Stimulated activated effector memory CD8-positive, alpha-beta T cell treated with anti-CD3 and anti-CD28 coated beads, Interleukin-12 subunit alpha, Interleukin-12 subunit beta, amount 100 ng/mL, for 72 hours (primary cell): ENCODE data around the gene ACBD7.

ENCODE experiments used
- ATAC-seq: fragments of 150-1000 bp; cut with Tn5 transposase; 2 replicates; pipeline ENCODE4 v1.10.0; 2021
- DNase-seq, 2 donors: peaks; one replicate each; pipeline ENCODE4 v3.0.0; 2021 to 2022; ENCODE audit warnings: low spot score in 2 of 2
- H3K27ac Mint-ChIP-seq: one replicate; pipeline ENCODE4 v1.8.0; 2022; ENCODE audit warnings: mild to moderate bottlenecking, mixed read lengths
- H3K36me3 Mint-ChIP-seq: one replicate; pipeline ENCODE4 v1.8.0; 2022; ENCODE audit warnings: mild to moderate bottlenecking, mixed read lengths
- H3K4me1 Mint-ChIP-seq: one replicate; pipeline ENCODE4 v1.8.0; 2022; ENCODE audit warnings: mixed read lengths
- H3K4me3 Mint-ChIP-seq: one replicate; pipeline ENCODE4 v1.8.0; 2022; ENCODE audit warnings: mild to moderate bottlenecking, mixed read lengths
- H3K9me3 Mint-ChIP-seq: one replicate; pipeline ENCODE4 v1.8.0; 2022; ENCODE audit warnings: mixed read lengths

ACBD7 gene

DNA sequence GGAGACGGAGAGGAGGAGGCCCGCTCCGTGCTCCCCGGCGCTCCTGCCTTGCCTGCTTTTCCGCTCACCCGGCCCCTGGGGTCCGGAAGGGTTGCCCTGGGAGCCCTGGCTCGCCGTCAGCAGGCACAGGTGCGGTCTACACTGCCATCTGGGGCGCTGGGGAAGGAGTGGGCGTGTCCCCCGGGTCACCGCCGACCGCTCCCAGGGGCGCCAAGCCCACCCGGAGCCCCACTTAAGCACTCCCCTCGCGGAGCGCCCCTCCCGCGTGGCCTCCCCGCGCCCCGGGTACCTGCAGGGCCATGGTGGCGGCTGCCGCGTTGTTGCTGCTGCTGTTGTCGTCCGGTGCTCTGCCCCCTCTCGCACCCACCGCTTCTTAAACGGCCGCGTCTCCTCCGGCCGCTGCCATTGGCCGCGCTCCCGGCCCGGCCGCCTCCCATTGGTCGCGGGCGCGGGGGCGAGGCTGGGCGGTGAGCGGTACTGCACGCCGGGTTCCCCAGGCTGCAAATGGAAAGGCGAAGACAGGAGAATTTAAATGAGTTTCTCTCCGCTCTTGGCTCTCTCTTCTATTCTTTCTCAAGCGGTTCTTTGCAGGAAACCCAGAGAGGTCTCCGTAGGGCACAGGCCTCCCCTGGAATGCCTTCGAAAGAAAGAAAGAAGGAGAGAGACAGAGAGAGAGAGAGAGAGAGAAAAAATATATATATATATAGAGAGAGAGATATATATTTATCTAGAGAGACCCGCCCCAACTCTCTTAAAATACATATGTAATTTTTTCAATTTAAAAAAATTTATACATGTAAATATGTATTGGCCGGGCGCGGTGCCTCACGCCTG is at the start of gene ACBD7:
TSS of gene ACBD7 (minus strand) at position 349 of the 834 bp plus-strand sequence. CDS start at position 301, 48 bp downstream.
- Mint-ChIP-seq H3K4me1 (no peaks in the 10 kb centered on the region), H3K36me3 (no peaks in the 10 kb centered on the region), H3K27ac (no peak within 1 kb of the TSS), H3K9me3 (no peaks in the 10 kb centered on the region), H3K4me3 (peak within 1 kb of the TSS; percentile 70)
- ATAC-seq (peak; percentile 99), DNase-seq (peak; percentile 64 to 88)

DNA sequence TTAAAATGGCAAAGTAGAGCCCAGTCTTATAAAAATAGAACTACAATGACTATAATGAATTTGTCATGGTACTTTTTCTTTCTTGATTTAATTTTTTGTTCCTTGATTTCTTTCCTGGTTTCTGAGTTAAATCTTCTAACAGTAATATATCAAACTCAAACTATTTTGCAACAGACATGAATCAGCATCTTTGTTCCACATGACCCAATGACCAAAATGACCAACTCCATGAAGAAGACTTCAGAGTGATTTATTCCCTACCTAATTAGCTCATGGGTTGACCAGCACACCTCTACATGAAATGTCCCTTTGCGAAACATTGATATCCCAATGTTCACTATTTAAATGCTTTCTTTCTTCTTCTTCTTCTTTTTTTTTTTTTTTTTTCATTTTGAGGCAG is 49.1 kb upstream of the ACBD7 start:
- Mint-ChIP-seq H3K4me1 (peaks cover 15% of the 10 kb centered on the region), H3K9me3 (no peaks in the 10 kb centered on the region), H3K27ac (peak overlapping the region; percentile 86), H3K4me3 (no peak overlapping the region), H3K36me3 (peaks cover 51% of the 10 kb centered on the region)
- no peak for ATAC-seq
- no peak for DNase-seq

DNA sequence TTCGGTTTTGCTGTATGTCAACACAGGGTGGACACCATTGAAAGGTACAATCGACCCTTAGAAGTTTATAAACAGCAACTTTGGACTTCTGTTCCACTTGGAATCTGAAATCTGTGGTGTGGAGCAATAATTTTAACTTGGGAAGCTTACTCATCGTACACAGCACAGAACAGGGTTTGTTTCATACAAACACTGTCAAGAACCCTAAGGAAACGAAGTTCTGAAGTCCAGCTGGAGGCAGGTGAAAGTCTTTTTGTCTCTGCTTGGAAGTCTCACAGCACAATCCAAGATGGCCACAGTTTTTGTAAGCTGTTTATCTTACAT is 48.4 kb upstream of the ACBD7 start:
- Mint-ChIP-seq H3K4me3 (no peak overlapping the region), H3K36me3 (peaks cover 58% of the 10 kb centered on the region), H3K9me3 (no peaks in the 10 kb centered on the region), H3K27ac (peak overlapping the region; percentile 86), H3K4me1 (peaks cover 11% of the 10 kb centered on the region)
- ATAC-seq (no peak), DNase-seq (no peak)

DNA sequence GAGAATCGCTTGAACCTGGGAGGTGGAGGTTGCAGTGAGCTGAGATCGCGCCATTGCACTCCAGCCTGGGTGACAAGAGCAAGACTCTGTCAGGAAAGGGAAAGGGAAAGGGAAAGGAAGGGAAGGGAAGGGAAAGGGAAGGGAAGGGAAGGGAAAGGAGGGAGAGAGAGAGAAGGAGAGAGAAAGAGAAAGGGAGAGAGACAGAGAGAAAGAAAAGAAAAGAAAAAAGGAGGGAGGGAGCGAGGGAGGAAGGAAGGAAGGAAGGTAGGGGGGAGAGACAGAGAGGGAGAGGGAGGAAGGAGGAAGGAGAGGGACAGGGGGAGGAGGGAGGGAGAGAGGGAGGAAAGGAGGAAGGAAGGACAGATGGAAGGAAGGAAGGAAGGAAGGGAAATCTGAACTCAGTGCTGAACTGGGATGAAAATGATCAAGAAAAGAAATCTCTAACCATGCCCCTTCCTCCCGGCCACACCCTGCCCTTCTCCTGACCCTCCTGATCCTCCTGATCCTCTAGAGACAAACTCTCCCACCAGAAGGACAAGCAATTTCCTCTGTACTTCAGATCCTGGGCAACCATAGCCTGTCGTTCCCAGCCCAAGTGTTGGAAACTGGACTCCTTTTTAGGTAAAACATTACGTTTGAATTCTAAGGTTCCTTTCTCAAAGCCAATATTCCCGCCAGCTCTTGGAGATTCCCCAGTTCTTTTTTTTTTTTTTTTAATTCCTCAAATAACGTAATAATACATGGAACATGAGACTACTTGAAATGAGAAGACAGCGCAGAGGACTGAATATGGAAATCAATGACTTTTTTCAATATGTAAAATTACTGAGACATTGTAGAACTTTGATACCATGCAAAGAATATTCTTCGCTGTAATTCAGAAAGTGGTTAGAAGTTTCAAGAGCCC is 47.8 kb upstream of the ACBD7 start:
- H3K27ac Mint-ChIP-seq = peak overlapping the region; percentile 86
- H3K4me3 Mint-ChIP-seq = no peak overlapping the region
- peaks cover 61% of the 10 kb centered on the region for H3K36me3 Mint-ChIP-seq
- DNase-seq (no peak), ATAC-seq (no peak)
- peaks cover 5% of the 10 kb centered on the region for H3K4me1 Mint-ChIP-seq
- no peaks in the 10 kb centered on the region for H3K9me3 Mint-ChIP-seq

DNA sequence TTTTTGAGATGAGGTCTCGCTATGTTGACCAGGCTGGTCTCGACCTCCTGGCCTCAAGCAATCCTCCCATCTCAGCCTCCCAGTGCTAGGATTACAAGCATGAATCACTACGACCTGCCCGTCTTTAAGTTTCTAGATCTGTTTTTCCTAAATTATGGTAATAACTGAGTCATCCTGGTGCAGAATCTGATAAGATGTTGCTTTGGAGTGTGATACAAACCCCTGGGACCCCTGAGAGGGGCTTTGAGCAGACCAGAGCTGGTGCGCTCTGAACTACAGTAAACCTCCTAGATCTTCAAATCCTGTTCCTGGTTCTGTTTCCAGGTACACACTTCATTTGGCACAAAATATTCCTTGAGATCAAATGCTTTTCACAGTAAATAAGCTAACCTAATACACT is 42.8 kb upstream of the ACBD7 start:
- no peak for DNase-seq
- peak overlapping the region; percentile 50 for H3K27ac Mint-ChIP-seq
- no peaks in the 10 kb centered on the region for H3K9me3 Mint-ChIP-seq
- ATAC-seq = no peak
- H3K4me1 Mint-ChIP-seq = no peaks in the 10 kb centered on the region
- no peak overlapping the region for H3K4me3 Mint-ChIP-seq
- peaks cover 87% of the 10 kb centered on the region for H3K36me3 Mint-ChIP-seq

DNA sequence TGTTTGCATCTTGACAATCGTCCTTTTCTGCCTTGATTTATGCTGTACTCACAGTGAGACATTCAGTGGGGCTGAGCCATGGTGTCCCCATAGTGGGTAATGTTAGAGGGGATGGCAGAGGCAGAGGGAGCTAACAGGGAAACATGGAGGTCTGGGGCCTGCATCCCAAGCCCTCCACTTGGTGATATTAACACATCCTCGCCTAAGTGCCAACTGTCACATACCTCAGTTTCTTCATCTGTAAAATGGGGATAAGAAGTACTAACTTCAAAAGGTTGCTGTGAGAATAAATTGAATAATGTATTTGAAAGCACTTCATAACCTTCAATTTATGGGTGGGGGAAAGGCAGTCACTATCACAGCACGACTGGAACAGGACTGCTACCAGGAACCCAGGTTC is 36.3 kb upstream of the ACBD7 start:
- Mint-ChIP-seq H3K27ac (peak overlapping the region; percentile 84), H3K36me3 (peaks cover 86% of the 10 kb centered on the region), H3K9me3 (no peaks in the 10 kb centered on the region), H3K4me1 (peaks cover 24% of the 10 kb centered on the region), H3K4me3 (no peak overlapping the region)
- DNase-seq (no peak), ATAC-seq (no peak)

DNA sequence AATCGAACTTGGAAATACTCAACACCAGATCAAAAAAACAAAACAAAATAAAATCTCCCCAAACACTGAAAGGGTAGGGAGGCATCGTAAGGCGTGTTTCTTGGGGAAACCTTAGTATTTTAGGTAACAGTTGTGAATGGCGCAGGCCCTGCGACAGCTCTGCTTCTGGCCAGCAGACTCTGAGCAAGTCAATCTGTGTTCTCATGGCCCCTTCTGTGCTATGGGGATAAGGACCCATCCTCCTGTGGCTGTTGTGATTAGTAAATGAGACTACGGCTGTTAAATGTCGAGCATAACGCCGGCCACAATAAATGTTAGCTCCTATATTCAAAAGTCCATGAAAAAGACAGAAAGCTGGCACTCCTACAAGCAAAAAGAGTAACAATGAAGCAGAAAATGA is 35.6 kb upstream of the ACBD7 start:
- H3K27ac Mint-ChIP-seq = peak overlapping the region; percentile 84
- H3K9me3 Mint-ChIP-seq = no peaks in the 10 kb centered on the region
- DNase-seq (no peak), ATAC-seq (no peak)
- peaks cover 84% of the 10 kb centered on the region for H3K36me3 Mint-ChIP-seq
- peaks cover 24% of the 10 kb centered on the region for H3K4me1 Mint-ChIP-seq
- H3K4me3 Mint-ChIP-seq = peak overlapping the region; percentile 38

DNA sequence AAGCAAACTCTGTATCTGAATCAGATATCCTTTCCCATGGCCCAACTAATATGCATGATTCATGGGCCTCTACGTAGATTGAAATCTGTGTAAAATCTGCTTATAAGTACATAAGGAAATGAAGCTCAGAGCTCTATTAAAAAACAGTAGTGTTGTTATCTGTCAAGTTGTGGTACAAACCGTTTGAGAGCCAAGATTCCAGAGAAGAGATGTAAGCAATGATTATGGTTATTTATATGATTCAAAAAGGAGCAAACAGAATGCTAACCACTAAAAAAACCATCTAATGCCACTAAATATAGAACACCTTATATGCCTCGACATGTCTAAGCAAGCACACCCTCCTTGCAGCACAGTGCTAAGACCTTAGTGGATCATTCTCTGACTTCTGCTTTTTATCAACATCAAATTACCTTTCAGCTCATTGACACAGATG is 35.2 kb upstream of the ACBD7 start:
- H3K36me3 Mint-ChIP-seq = peaks cover 83% of the 10 kb centered on the region
- ATAC-seq (peak; percentile 89), DNase-seq (no peak)
- H3K9me3 Mint-ChIP-seq = no peaks in the 10 kb centered on the region
- peaks cover 24% of the 10 kb centered on the region for H3K4me1 Mint-ChIP-seq
- peak overlapping the region; percentile 84 for H3K27ac Mint-ChIP-seq
- peak overlapping the region; percentile 38 for H3K4me3 Mint-ChIP-seq

DNA sequence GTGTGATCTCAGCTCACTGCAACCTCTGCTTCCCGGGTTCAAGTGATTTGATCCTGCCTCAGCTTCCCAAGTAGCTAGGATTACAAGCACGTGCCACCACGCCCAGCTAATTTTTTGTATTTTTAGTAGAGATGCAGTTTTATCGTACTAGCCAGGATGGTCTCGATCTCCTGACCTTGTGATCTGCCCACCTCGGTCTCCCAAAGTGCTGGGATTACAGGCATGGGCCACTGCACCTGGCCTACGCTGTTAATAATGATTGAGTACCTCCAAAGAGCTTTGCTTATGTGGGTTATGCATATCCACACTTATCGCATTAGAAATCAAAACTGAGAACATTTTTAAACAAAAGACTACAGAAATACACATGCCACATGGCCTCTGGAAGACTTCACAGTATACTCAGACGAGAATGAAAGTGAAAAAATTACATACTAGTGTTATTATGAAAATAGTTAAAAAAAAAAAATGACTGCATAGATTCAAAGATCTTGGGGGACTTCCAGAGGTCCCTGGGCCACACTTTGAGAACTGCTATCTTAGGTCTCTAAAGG is 34.0 kb upstream of the ACBD7 start:
- ATAC-seq = peak; percentile 81
- Mint-ChIP-seq H3K4me3 (peak overlapping the region; percentile 32), H3K9me3 (no peaks in the 10 kb centered on the region), H3K27ac (peak overlapping the region; percentile 84), H3K36me3 (peaks cover 71% of the 10 kb centered on the region), H3K4me1 (peaks cover 24% of the 10 kb centered on the region)
- DNase-seq = no peak

DNA sequence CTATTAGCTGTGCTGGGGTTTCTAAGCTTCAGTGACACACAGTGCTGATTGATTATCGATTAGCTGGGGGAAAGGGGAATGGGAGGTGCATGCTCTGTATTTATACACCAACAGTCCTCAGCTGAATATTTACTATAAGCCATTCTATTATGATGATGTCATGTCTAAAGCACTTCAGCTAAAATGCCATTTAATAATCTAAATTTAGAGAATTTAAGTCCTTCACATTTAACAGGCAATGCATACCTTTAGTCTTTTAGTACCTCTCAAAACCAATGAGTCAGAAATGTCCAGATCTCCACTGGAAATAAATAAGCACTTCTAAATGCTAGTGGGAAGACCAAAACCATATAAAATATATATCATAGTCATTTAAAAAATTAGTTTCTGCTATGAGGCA is 33.1 kb upstream of the ACBD7 start:
- no peaks in the 10 kb centered on the region for H3K9me3 Mint-ChIP-seq
- DNase-seq (no peak), ATAC-seq (no peak)
- peaks cover 62% of the 10 kb centered on the region for H3K36me3 Mint-ChIP-seq
- no peak overlapping the region for H3K4me3 Mint-ChIP-seq
- no peak overlapping the region for H3K27ac Mint-ChIP-seq
- peaks cover 24% of the 10 kb centered on the region for H3K4me1 Mint-ChIP-seq

DNA sequence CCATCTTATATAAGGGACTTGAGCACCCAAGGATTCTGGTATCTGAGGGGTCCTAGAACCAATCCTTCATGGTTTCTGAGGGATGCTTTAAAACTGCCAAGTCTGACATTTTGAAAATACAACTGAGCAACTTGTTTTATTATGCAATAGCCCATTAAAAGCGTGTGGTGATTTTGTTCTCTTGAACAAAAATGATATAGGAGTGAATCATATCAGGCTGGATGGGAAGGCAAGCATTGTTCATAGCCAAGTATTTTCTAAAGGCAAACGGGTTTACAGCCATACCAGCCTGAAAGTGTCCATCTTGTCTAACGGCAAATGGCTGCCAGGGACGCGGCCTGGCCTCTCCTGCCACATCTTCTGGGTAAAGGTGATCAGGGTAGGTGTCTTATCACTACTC is 31.9 kb upstream of the ACBD7 start:
- peaks cover 50% of the 10 kb centered on the region for H3K36me3 Mint-ChIP-seq
- H3K4me3 Mint-ChIP-seq = no peak overlapping the region
- no peaks in the 10 kb centered on the region for H3K9me3 Mint-ChIP-seq
- no peak overlapping the region for H3K27ac Mint-ChIP-seq
- H3K4me1 Mint-ChIP-seq = peaks cover 24% of the 10 kb centered on the region
- no peak for DNase-seq
- no peak for ATAC-seq

DNA sequence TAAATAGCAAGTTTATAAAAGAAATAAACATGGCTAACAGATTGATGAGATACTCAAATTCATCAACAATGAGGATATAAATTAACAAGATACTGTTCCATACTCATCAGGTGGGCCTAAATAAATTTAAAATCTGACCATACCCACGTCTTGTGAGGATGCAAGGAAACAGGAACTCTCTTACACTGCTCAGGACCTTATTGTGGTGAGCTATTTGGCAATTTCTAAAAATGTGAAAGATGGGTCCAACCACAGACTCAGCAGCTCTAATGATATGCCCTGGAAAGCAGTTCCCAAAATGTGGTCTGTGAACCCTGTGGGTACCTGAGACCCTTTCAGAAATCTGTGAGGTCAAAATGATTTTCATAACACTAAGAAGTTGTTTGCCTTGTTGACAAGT is 30.0 kb upstream of the ACBD7 start:
- DNase-seq (no peak), ATAC-seq (no peak)
- Mint-ChIP-seq H3K4me1 (peaks cover 9% of the 10 kb centered on the region), H3K9me3 (no peaks in the 10 kb centered on the region), H3K4me3 (no peak overlapping the region), H3K27ac (no peak overlapping the region), H3K36me3 (peaks cover 42% of the 10 kb centered on the region)

DNA sequence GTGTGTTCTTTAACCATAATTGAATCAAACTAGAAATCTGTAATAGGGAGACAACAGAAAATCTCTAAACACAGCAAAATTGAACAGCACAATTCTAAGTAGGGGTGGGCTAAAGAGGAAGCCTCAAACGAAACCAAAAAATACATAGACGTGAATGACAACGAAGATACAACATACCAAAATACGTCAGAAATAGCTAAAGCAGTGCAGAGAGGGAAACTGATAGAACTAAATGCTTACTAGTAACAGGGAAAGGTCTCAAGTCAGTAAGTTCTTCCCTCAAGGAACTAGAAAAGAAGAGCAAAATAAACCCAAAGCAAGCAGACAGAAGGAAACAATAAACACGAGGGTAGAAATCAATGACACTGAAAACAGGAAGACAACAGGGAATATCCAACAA is 27.6 kb upstream of the ACBD7 start:
- no peak overlapping the region for H3K4me3 Mint-ChIP-seq
- H3K9me3 Mint-ChIP-seq = no peaks in the 10 kb centered on the region
- ATAC-seq (no peak), DNase-seq (no peak)
- H3K27ac Mint-ChIP-seq = no peak overlapping the region
- H3K36me3 Mint-ChIP-seq = peaks cover 45% of the 10 kb centered on the region
- no peaks in the 10 kb centered on the region for H3K4me1 Mint-ChIP-seq

DNA sequence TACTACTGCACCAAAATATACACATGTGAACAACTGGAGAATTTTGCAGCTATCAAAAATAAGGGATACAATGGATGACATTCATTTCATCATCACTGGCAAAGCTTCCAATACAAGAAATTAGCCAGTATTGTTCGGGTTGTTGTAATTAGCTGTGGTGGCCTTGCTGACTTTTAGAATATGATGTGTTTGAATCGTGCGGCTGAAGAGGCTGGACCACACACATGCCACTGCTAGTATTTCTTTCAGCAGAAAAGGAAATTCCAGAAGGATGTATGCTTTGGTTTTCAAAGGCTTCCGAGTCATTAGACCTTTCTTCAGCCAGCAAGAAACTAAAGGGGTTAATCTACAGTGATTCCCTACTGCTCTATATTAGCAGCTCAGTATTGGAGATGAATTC is 25.2 kb upstream of the ACBD7 start:
- no peaks in the 10 kb centered on the region for H3K9me3 Mint-ChIP-seq
- H3K4me1 Mint-ChIP-seq = no peaks in the 10 kb centered on the region
- peak overlapping the region; percentile 15 for H3K27ac Mint-ChIP-seq
- ATAC-seq (no peak), DNase-seq (no peak)
- peaks cover 52% of the 10 kb centered on the region for H3K36me3 Mint-ChIP-seq
- H3K4me3 Mint-ChIP-seq = no peak overlapping the region

DNA sequence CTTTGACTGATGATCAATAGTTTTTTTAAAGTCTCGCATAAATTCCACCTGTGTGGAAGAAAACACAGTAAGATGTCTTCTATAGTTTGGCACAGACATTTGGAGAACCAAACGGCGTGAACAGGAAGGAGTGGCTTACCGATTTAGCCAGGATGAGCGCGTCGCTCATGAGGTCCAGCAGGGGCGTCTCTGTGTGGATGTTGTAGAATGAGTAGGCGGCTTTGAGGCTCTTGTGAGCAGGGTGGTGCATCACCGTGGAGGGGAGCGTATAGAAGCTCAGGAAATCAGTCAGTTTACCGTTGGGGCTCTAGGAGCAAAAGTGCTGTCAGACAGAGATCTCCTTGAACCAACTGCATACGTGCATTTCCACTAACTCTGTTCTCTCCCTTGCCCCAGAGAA is 24.1 kb upstream of the ACBD7 start:
- H3K4me3 Mint-ChIP-seq = no peak overlapping the region
- ATAC-seq (peak; percentile 50), DNase-seq (no peak)
- no peaks in the 10 kb centered on the region for H3K9me3 Mint-ChIP-seq
- no peak overlapping the region for H3K27ac Mint-ChIP-seq
- H3K36me3 Mint-ChIP-seq = peaks cover 63% of the 10 kb centered on the region
- H3K4me1 Mint-ChIP-seq = no peaks in the 10 kb centered on the region
